GM12878 (cell line): ENCODE data around the gene PNMA1. TPM values are rescaled to one million over a fixed set of nuclear protein-coding genes. Genes with fewer than 3 reads are reported as not detected.

ENCODE experiments used
- ATAC-seq: fragments of 200-7000 bp; cut with Tn5 transposase; 3 replicates; pipeline ENCODE4 v1.9.1; 2020; ENCODE audit warnings: mild to moderate bottlenecking, moderate library complexity
- BruUV-seq: library from RNA; stranded (reverse); fragments of 400-500 nt; replicated peaks from 2 replicates; lab custom pipeline; 2021; lab: Mats Ljungman, UMichigan
- CTCF ChIA-PET: fragments of 300-600 bp; sonication (Branson Sonifier 250); formaldehyde crosslinking; extraction: SDS; loops from one replicate; lab custom pipeline; 2021; ENCODE audit warnings: inconsistent platforms; lab: Yijun Ruan, JAX
- POLR2A ChIA-PET: fragments of 350-600 bp; formaldehyde crosslinking; extraction: SDS; loops from one replicate; lab custom pipeline; 2021; ENCODE audit warnings: inconsistent platforms; lab: Charles Lee
- RAD21 ChIA-PET: fragments of 300-600 bp; sonication (Branson Sonifier 250); formaldehyde crosslinking; loops from one replicate; lab custom pipeline; 2023; ENCODE audit warnings: antibody characterized with exemption; ENCODE audit not compliant: unreplicated experiment; lab: Charles Lee
- SMC1A ChIA-PET: fragments of 300-600 bp; sonication (Branson Sonifier 250); formaldehyde crosslinking; loops from one replicate; lab custom pipeline; 2023; ENCODE audit not compliant: unreplicated experiment, uncharacterized antibody; lab: Charles Lee
- DNase-seq: peaks from one replicate; pipeline ENCODE4 v3.0.0-alpha.2; 2011; ENCODE audit warnings: low read depth, low spot score
- FAIRE-seq: peaks from 3 replicates; lab custom pipeline; 2011; peaks lifted over from hg19 to GRCh38; lab: Jason Lieb, UNC
- H2AFZ ChIP-seq: 2 replicates; pipeline ENCODE4 v1.6.0; 2011; ENCODE audit warnings: low read depth, low read length, control low read depth; ENCODE audit not compliant: control insufficient read depth
- H3K27ac ChIP-seq: 2 replicates; pipeline ENCODE4 v1.5.1; 2011; ENCODE audit warnings: control low read depth; ENCODE audit not compliant: control insufficient read depth, insufficient read depth
- H3K27me3 ChIP-seq, 2 experiments: replicated peaks in 1 of 2; 2 replicates each; pipeline versions ENCODE4 v1.6.0 to v1.6.1; 2011; ENCODE audit warnings: low read length in 1 of 2; ENCODE audit not compliant: control insufficient read depth in 2 of 2, insufficient read depth in 2 of 2
- H3K36me3 ChIP-seq, 2 experiments: 2 replicates each; pipeline ENCODE4 v1.5.1; 2011; ENCODE audit warnings: low read length in 1 of 2; ENCODE audit not compliant: control insufficient read depth in 2 of 2, insufficient read depth in 2 of 2
- H3K4me1 ChIP-seq: 2 replicates; pipeline ENCODE4 v1.6.1; 2011; ENCODE audit warnings: mild to moderate bottlenecking, low read length, moderate library complexity, mixed read lengths; ENCODE audit not compliant: control insufficient read depth, insufficient read depth
- H3K4me2 ChIP-seq: 2 replicates; pipeline ENCODE4 v1.6.0; 2011; ENCODE audit warnings: control low read depth; ENCODE audit not compliant: control insufficient read depth, insufficient read depth
- H3K4me3 ChIP-seq: fragments of 200-600 bp; sonication (generic); 2 replicates; pipeline ENCODE4 v1.5.1; 2016
- H3K79me2 ChIP-seq: 2 replicates; pipeline ENCODE4 v1.6.0; 2011; ENCODE audit warnings: low read length; ENCODE audit not compliant: control insufficient read depth, insufficient read depth
- H3K9ac ChIP-seq: 2 replicates; pipeline ENCODE4 v1.8.0; 2011; ENCODE audit warnings: low read length, control low read depth, mixed read lengths; ENCODE audit not compliant: control insufficient read depth, insufficient read depth
- H3K9me3 ChIP-seq: replicated peaks from 3 replicates; pipeline ENCODE4 v1.5.1; 2011; ENCODE audit warnings: mild to moderate bottlenecking, low read length; ENCODE audit not compliant: control insufficient read depth, insufficient read depth
- H4K20me1 ChIP-seq: 2 replicates; pipeline ENCODE4 v1.6.0; 2011; ENCODE audit not compliant: control insufficient read depth, insufficient read depth
- IRF4 ChIP-seq: IDR thresholded peaks from 2 replicates; pipeline ENCODE4 v1.6.1; 2011; ENCODE audit warnings: low read depth, low read length
- MEF2B ChIP-seq: fragments of 450-650 bp; IDR thresholded peaks from 2 replicates; pipeline ENCODE4 v1.6.1; 2018; ENCODE audit warnings: mild to moderate bottlenecking, moderate library complexity; ENCODE audit not compliant: partially characterized antibody, poor library complexity, severe bottlenecking
- MLLT1 ChIP-seq: fragments of 450-650 bp; IDR thresholded peaks from 2 replicates; pipeline ENCODE4 v1.6.1; 2016; ENCODE audit warnings: mild to moderate bottlenecking
- NR2F1 ChIP-seq: fragments of 450-650 bp; conservative IDR thresholded peaks from 2 replicates; pipeline ENCODE4 v1.6.1; 2017; ENCODE audit warnings: mild to moderate bottlenecking
- SRF ChIP-seq, 2 experiments: IDR thresholded peaks; 2 replicates each; pipeline ENCODE4 v1.6.1; 2011; ENCODE audit warnings: low read depth in 2 of 2, low read length in 2 of 2, mild to moderate bottlenecking in 1 of 2, moderate library complexity in 1 of 2
- ZNF622 ChIP-seq: fragments of 450-650 bp; IDR thresholded peaks from 2 replicates; pipeline ENCODE4 v1.6.1; 2017; ENCODE audit warnings: mild to moderate bottlenecking, inconsistent platforms
- WGBS: methylation state at CpG from one replicate; pipeline ENCODE4 v1.1.6; 2016; ENCODE audit warnings: low lambda C conversion rate; ENCODE audit not compliant: insufficient replicate concordance, insufficient coverage; ENCODE audit errors: missing lambda C conversion rate; 5-methylcytosine and 5-hydroxymethylcytosine counted together
- in situ Hi-C: fragments of 300-500 bp; cut with MboI; formaldehyde crosslinking; loops from 9 replicates; pipeline ENCODE4 v1.14.3; 2018; ENCODE audit warnings: mixed read lengths
- intact Hi-C: fragments of 100-400 bp; cut with micrococcal nuclease; formaldehyde crosslinking; loops from one replicate; pipeline ENCODE4 v1.14.2; 2022; ENCODE audit not compliant: unreplicated experiment
- polyA plus RNA-seq, 11 experiments: library from polyadenylated mRNA; depleted of rRNA in 4 of 11; unstranded in 6 of 11; stranded (reverse) in 5 of 11; fragments of >200 nt; fragmentation: Nextera tagmentation in 4 of 11; fragmentation: Illumina TruSeq in 1 of 11; extraction: Ambion mirVana in 4 of 11; extraction: Trizol in 1 of 11; gene quantifications; 1 replicate in 1 of 11; 2 replicates in 10 of 11; pipeline versions ENCODE4 v1.2.1 to v1.2.3, GENCODE V29; 2011 to 2016; ENCODE audit warnings: inconsistent platforms in 2 of 11, missing spikeins in 2 of 11, low read depth in 1 of 11
- total RNA-seq, 4 experiments: library from RNA; depleted of rRNA in 3 of 4; stranded (reverse); fragments of >200 nt in 3 of 4; fragmentation: Illumina TruSeq in 1 of 4; extraction: Trizol in 1 of 4; gene quantifications; 2 replicates each; pipeline versions ENCODE4 v1.2.1 to v1.2.3, GENCODE V29; 2013 to 2021

Gene PNMA1
- total and polyA plus RNA-seq, 10 of the 15 experiments (the other 5 are each of a cell fraction or from before 2014, with no cell fraction given) = 1.8 to 39.3 (median 11.1) TPM

GRCh38 chr14:73751157-73751691 lies 37.0 kb upstream of the PNMA1 start:
- ATAC-seq = no peak
- H3K4me1 ChIP-seq = peaks cover 83% of the 10 kb centered on the region
- H3K36me3 ChIP-seq = peaks cover 8 to 12% of the 10 kb centered on the region in 2 experiments
- peak overlapping the region; percentile 54; the same call in 1 of the 2 replicates for H3K27ac ChIP-seq
- RAD21 ChIA-PET = interaction anchor here (1.5 to 25.6 kb wide), 3 partner anchors 8 to 26 kb away, joined by 9 to 710 read pairs (median 114); no protein-coding TSS in a partner anchor
- H3K9ac ChIP-seq = no peak overlapping the region
- peaks cover 35% of the 10 kb centered on the region for H4K20me1 ChIP-seq
- H3K9me3 ChIP-seq = no peaks in the 10 kb centered on the region
- BruUV-seq = no TSS peak
- H3K4me2 ChIP-seq = peak overlapping the region; percentile 100
- TF ChIP-seq MLLT1 = no peak
- peak; percentile 35 for TF ChIP-seq MEF2B
- no peak for TF ChIP-seq IRF4
- no peak for TF ChIP-seq SRF (IDR thresholded peaks at IDR 0.05; ENCODE audit: low read depth in 2 of 2, low read length in 2 of 2)
- TF ChIP-seq ZNF622 = no peak
- TF ChIP-seq NR2F1 = peak; percentile 38; the same call in 1 of the 2 replicates
- TF ChIP-seq, all 136 proteins: peak for 2
- intact Hi-C loops (loop anchor here (5.0 kb wide), 1 partner anchor 36 kb away; no protein-coding TSS in a partner anchor), in situ Hi-C loops (loop anchor here (25.0 kb wide), 2 partner anchors 1511 to 1786 kb away; no protein-coding TSS in a partner anchor)
- FAIRE-seq (no peak), DNase-seq (no peak)
- SMC1A ChIA-PET = interaction anchor here (0.7 to 15.7 kb wide), 6 partner anchors 8 to 75 kb away, joined by 3 to 214 read pairs (median 46); no protein-coding TSS in a partner anchor
- no peaks in the 10 kb centered on the region for H3K27me3 ChIP-seq
- POLR2A ChIA-PET = interaction anchor here (1.4 to 7.3 kb wide), 3 partner anchors 8 to 35 kb away, joined by 3 to 54 read pairs (median 52); no protein-coding TSS in a partner anchor
- H3K79me2 ChIP-seq = peaks cover 100% of the 10 kb centered on the region
- WGBS = under 1% methylated on average over 7 of the region's 7 CpGs
- H3K4me3 ChIP-seq = 0 out of 2 replicates have a peak overlapping the region, but pooled peaks have one; percentile 5
- CTCF ChIA-PET = interaction anchor here (0.6 to 21.0 kb wide), 6 partner anchors 7 to 72 kb away, joined by 3 to 288 read pairs (median 7); no protein-coding TSS in a partner anchor
- H2AFZ ChIP-seq = no peak overlapping the region
